ENCODE data around the gene MYO7B. TPM values are rescaled to one million over a fixed set of nuclear protein-coding genes. Genes with fewer than 3 reads are reported as not detected.

The MYO7B gene
- total RNA-seq, 2 experiments from 2014 or later, result 0.14 to 0.58 TPM

DNA sequence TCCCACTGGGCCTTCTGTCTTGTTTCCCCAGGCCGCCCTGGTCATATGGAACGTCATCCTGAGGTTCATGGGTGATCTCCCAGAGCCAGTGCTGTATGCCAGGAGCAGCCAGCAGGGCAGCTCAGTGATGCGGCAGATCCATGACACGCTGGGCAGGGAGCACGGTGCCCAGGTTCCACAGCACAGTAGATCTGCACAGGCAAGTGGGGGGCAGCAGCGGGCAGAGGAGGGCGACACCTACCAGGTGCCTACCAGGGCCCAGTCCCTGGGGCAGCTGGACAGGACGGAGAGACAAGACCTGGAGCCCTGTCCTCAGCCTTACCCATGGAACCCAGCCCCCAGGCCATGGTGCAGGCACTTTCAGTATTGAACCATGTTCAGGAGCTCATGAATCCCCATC, 74.3 kb downstream of the MYO7B start:
- Mint-ChIP-seq H3K27ac (no peak overlapping the region), H3K4me3 (no peak overlapping the region), H3K4me1 (ENCODE audit: low read depth) (no peaks in the 10 kb centered on the region), H3K9me3 (peaks cover 14% of the 10 kb centered on the region), H3K27me3 (peaks cover 1% of the 10 kb centered on the region), H3K36me3 (no peaks in the 10 kb centered on the region)
- DNase-seq, result no peak
- intact Hi-C loops (cut with micrococcal nuclease), result no loop called here
- POLR2A ChIA-PET, result no interaction called here
- CTCF ChIA-PET, result interaction anchor here (1.3 kb wide), 1 partner anchor 19 kb away, joined by 5 read pairs; no protein-coding TSS in a partner anchor

DNA sequence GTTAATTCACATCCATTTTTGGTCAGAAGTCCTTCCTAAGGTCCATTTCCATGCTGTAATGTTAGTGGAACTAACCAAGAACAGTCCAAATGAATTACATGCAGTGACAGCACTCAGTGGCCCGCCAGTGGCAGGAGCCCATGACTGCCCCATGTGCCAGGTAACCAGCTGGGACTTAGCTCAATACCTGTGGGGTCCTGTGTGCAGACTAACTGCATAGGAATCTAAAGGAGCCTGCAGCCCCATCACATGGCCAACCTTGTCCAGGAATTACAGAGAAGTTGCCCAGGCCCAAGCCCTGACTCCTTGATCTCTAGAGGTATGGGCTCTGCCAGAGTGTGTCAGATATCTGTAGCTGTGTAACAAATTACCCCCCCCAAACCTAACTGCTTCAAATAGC, 75.1 kb downstream of the MYO7B start:
- H3K36me3 Mint-ChIP-seq, result no peaks in the 10 kb centered on the region
- no peak overlapping the region for H3K4me3 Mint-ChIP-seq
- DNase-seq, result no peak
- ChIA-PET CTCF (interaction anchor here (2.0 kb wide), 1 partner anchor 19 kb away, joined by 5 read pairs; no protein-coding TSS in a partner anchor), POLR2A (no interaction called here)
- no peaks in the 10 kb centered on the region for H3K4me1 Mint-ChIP-seq (ENCODE audit: low read depth)
- no peak overlapping the region for H3K27ac Mint-ChIP-seq
- intact Hi-C loops (cut with micrococcal nuclease), result no loop called here
- H3K9me3 Mint-ChIP-seq, result peaks cover 14% of the 10 kb centered on the region
- H3K27me3 Mint-ChIP-seq, result peaks cover 1% of the 10 kb centered on the region

DNA sequence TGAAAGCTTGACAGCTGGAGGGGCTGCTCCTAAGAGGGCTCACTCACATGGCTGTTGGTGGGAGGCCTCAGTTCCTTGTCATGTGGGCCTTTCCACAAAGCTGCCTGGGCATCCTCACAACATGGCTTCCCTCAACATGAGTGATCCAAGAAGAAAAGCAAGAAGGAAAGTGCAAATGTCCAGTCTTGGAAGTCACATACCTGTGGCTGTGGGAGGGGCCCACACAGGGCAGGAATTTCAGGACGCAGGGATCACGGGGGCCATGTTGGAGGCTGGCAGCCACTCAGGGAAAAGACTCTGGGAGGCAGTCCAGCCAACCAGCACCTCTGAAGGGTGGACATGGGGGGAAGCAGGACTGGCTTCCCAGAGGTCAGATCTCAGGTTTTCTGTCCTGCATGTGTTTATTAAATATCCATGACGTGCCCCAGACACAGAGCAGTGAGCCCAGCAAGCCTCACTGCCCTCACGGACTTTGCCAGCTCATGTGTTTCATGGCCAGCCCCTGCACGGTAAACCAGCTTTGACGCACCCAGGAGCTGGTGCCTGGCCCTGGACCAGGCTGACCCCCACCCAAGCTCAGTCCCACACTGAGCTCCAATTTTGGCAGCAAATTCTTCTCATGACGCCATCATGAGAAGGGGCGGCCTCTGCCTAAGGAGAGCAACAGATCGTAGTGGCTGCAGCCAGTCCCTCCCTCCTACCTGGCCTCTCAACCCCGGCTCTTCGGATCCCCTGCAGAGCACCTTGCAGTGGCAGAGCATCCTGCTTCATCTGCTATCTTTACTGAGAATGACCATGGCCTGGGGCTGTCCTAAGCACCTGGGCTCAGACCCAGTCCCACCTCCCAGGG, 75.8 kb downstream of the MYO7B start:
- POLR2A ChIA-PET, result no interaction called here
- H3K9me3 Mint-ChIP-seq, result peaks cover 14% of the 10 kb centered on the region
- peaks cover 1% of the 10 kb centered on the region for H3K27me3 Mint-ChIP-seq

DNA sequence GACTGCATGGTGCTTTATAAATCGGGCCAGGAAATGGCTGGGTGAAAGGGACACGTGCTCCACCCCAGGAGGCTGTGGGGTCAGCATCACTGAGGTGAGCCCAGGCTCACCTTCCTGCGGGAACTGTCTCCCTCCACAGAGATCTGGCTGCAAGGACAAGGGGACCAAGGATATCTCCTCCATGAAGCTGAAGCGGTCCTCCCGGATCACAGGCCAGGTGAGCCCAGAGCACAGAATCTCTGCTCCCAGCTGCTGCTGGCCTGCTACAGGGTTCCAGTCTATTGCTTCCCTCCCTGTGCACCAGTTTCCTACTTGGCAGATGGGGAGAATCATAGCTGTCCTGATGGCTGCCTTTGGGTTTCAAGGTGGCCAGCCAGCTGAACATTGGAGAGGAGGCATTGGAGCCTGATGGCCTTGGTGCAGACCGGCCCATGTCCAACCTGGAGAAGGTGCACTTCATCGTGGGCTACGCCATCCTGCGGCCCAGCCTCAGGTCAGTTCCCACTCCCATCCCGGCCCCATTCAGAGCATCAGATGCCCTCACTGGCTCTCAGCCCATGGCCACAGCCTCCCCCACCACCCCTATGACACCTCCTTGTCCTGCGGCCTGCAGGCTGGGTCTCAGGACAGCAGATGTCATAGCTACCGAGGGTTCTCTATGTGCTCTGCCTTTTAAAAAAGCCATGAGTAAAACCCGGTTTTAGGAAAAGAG, 76.8 kb downstream of the MYO7B start:
- peaks cover 1% of the 10 kb centered on the region for H3K27me3 Mint-ChIP-seq
- no peak overlapping the region for H3K27ac Mint-ChIP-seq
- no peak overlapping the region for H3K4me3 Mint-ChIP-seq
- intact Hi-C loops (cut with micrococcal nuclease), result no loop called here
- H3K9me3 Mint-ChIP-seq, result peaks cover 14% of the 10 kb centered on the region
- ChIA-PET CTCF (interaction anchor here (2.0 kb wide), 1 partner anchor 21 kb away, joined by 5 read pairs; no protein-coding TSS in a partner anchor), POLR2A (no interaction called here)
- H3K36me3 Mint-ChIP-seq, result no peaks in the 10 kb centered on the region
- no peaks in the 10 kb centered on the region for H3K4me1 Mint-ChIP-seq (ENCODE audit: low read depth)
- no peak for DNase-seq

More for the DNA sequence above, 75.8 kb downstream of the MYO7B start:
- H3K36me3 Mint-ChIP-seq, result no peaks in the 10 kb centered on the region
- H3K4me1 Mint-ChIP-seq (ENCODE audit: low read depth), result no peaks in the 10 kb centered on the region
- intact Hi-C loops (cut with micrococcal nuclease), result no loop called here
- no peak overlapping the region for H3K4me3 Mint-ChIP-seq
- no peak for DNase-seq
- no peak overlapping the region for H3K27ac Mint-ChIP-seq
- CTCF ChIA-PET, result interaction anchor here (2.0 kb wide), 1 partner anchor 20 kb away, joined by 5 read pairs; no protein-coding TSS in a partner anchor

DNA sequence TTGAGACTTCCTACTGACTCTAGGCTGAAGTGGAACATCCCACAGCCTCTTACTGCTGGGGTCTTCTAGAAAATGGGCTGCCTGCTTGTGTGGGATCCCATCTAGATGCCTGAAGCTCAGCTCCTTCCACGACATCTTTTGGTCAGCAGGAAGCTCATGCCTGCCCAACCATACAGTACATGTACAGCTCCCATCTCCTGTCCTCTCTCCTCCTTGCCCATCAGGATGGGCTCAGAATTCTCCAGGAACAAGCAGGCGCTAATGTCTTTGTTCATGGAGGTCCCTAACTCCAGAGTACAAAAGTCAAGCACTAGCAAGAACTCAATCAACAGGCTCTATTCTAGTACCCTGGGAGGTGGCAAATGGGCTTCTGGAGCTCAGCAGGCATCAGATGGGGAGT, 78.8 kb downstream of the MYO7B start:
- no peak overlapping the region for H3K27ac Mint-ChIP-seq
- no peaks in the 10 kb centered on the region for H3K36me3 Mint-ChIP-seq
- peaks cover 1% of the 10 kb centered on the region for H3K27me3 Mint-ChIP-seq
- DNase-seq, result no peak
- H3K4me3 Mint-ChIP-seq, result no peak overlapping the region
- H3K4me1 Mint-ChIP-seq (ENCODE audit: low read depth), result no peaks in the 10 kb centered on the region
- POLR2A ChIA-PET, result no interaction called here
- peaks cover 14% of the 10 kb centered on the region for H3K9me3 Mint-ChIP-seq
- CTCF ChIA-PET, result interaction anchor here (0.8 to 1.3 kb wide), 2 partner anchors 23 to 36 kb away, joined by 3 to 4 read pairs; no protein-coding TSS in a partner anchor
- intact Hi-C loops (cut with micrococcal nuclease), result no loop called here

DNA sequence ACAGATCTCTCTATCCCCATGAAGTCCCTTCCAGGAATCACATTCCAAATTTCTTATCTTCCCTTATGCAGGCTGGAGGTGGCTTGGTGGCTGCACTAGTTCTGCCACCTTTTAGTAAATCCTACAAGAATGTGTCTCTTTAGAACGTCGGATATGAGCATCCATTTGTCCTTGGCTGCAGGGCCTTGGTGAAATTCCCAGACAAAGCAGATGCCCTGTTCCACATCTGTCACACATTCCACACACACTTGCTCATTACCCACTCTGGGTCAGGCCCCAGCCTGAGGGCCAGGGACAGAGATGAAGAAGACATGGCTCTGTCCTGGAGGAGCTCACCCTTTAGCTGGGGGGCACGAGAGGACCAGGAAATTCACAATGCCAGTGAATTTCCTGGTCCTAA, 79.2 kb downstream of the MYO7B start:
- H3K4me1 Mint-ChIP-seq (ENCODE audit: low read depth), result no peaks in the 10 kb centered on the region
- H3K27ac Mint-ChIP-seq, result no peak overlapping the region
- H3K4me3 Mint-ChIP-seq, result no peak overlapping the region
- no peaks in the 10 kb centered on the region for H3K27me3 Mint-ChIP-seq
- CTCF ChIA-PET, result interaction anchor here (0.8 to 1.3 kb wide), 2 partner anchors 23 to 35 kb away, joined by 3 to 4 read pairs; no protein-coding TSS in a partner anchor
- POLR2A ChIA-PET, result no interaction called here
- DNase-seq, result no peak
- intact Hi-C loops (cut with micrococcal nuclease), result no loop called here
- H3K9me3 Mint-ChIP-seq, result peaks cover 14% of the 10 kb centered on the region
- no peaks in the 10 kb centered on the region for H3K36me3 Mint-ChIP-seq

DNA sequence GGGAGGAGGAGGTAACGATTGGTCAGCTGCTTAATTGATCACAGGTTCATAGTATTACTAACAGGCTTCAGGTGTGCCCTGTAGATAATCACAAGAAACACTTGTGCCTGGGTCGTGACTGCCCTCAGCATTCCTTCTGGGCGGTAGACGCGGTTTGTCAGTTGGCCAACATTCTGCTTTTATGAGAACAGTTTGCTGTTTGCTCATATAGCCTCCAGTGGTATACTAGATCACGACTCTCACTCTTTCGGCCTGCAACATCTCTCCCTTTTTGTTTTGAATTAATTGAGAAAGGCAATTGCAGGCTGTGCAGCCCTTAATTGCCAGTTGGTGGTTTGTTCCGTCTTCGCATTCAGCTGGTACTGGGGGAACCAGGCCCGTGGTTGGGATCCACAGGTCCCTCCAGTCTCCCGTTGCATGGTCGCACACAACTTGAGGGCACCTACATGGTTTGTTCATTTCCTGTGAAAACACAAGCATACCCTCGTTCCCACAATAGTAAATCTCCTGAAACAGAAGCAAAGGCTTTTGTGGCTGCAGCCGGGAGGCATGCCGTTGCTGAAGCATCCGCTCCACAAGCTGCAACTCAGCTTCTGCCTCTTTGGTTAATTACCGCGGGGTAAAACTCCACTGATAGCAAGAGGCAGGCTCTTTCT, 80.2 kb downstream of the MYO7B start:
- CTCF ChIA-PET, result no interaction called here
- DNase-seq, result no peak
- Mint-ChIP-seq H3K36me3 (no peaks in the 10 kb centered on the region), H3K9me3 (peaks cover 14% of the 10 kb centered on the region), H3K4me3 (no peak overlapping the region), H3K4me1 (ENCODE audit: low read depth) (no peaks in the 10 kb centered on the region), H3K27me3 (no peaks in the 10 kb centered on the region), H3K27ac (no peak overlapping the region)
- intact Hi-C loops (cut with micrococcal nuclease), result no loop called here
- POLR2A ChIA-PET, result no interaction called here

DNA sequence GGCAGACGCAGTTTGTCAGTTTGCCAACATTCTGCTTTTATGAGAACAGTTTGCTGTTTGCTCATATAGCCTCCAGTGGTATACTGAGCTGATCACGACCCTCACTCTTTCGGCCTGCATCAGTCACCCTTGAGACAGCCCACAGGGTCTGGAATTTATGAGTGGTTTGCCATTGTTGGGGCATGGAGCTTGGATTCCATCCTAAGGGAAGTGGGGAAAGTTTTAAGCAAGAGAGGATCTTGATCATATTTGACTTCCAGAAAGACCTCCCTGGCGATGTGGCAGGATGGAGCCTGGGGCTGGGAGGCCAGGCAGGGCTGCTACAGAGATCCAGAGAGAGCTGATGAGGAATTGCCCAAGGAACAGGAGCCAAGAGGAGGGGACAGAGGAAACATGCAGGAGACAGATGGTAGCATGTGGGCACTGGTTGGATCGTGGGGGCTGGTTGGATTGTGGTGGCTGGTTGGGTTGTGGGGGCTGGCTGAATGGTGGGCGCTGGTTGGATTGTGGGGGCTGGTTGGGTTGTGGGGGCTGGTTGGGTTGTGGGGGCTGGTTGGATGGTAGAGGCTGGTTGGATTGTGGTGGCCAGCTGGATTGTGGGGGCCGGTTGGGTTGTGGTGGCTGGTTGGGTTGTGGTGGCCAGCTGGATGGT, 83.2 kb downstream of the MYO7B start:
- Mint-ChIP-seq H3K9me3 (peaks cover 3% of the 10 kb centered on the region), H3K4me3 (no peak overlapping the region), H3K27me3 (no peaks in the 10 kb centered on the region), H3K4me1 (ENCODE audit: low read depth) (no peaks in the 10 kb centered on the region), H3K36me3 (no peaks in the 10 kb centered on the region), H3K27ac (no peak overlapping the region)
- intact Hi-C loops (cut with micrococcal nuclease), result no loop called here
- ChIA-PET POLR2A (no interaction called here), CTCF (no interaction called here)
- DNase-seq, result no peak

DNA sequence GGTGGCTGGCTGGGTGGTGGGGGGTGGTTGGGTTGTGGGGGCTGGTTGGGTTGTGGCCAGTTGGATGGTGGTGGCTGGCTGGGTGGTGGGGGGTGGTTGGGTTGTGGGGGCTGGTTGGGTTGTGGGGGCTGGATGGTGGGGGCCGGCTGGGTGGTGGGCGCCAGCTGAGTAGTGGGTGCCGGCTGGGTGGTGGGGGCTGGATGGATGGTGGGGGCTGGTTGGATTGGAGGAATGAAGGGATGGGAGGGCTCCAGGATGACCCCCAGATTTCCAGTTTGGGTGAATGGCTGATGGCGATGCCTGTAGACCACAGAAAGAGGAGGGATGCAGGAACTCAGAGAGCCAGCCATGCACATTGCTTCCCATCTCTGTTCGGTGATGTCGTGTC, 83.7 kb downstream of the MYO7B start:
- no peaks in the 10 kb centered on the region for H3K36me3 Mint-ChIP-seq
- no peak overlapping the region for H3K27ac Mint-ChIP-seq
- POLR2A ChIA-PET, result no interaction called here
- no peaks in the 10 kb centered on the region for H3K9me3 Mint-ChIP-seq
- CTCF ChIA-PET, result no interaction called here
- H3K4me3 Mint-ChIP-seq, result no peak overlapping the region
- no peaks in the 10 kb centered on the region for H3K4me1 Mint-ChIP-seq (ENCODE audit: low read depth)
- intact Hi-C loops (cut with micrococcal nuclease), result no loop called here
- H3K27me3 Mint-ChIP-seq, result no peaks in the 10 kb centered on the region
- no peak for DNase-seq

DNA sequence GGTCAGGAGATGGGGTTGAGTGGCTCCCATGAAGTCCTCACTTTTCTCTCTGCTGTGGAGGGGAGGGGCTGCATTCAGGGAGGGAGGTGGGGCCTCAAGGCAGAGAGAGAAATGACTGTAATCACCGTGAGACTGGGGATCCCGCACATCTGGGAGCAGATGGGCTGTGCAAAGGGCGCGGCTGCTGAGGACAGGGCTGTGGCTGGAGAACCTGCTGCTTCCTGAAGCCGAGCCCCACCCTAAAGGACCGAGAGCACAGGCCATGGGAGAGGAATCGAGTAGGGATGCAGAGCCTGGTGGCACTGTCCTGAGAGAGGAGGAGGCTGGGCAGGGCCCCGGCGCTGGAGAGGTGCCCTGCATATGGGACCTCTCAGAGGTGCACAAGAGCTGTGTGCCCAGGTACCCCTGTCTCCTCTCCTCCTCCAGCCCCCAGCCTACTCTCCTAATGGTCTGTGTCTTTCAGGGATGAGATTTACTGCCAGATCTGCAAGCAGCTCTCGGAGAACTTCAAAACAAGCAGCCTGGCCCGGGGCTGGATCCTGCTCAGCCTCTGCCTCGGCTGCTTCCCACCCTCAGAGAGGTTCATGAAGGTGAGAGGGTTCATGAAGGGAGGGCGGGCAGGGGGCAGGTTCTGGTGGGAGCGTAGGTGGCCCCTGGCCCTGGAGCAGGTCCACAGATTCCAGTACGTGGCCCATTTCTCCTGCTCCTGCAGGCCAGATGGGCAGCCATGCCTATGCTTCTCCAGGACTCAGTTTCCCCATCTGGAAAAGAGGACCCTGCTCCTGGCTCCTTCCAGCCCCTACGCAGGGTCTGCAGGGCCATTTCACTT, 84.6 kb downstream of the MYO7B start:
- no peaks in the 10 kb centered on the region for H3K36me3 Mint-ChIP-seq
- intact Hi-C loops (cut with micrococcal nuclease), result no loop called here
- CTCF ChIA-PET, result no interaction called here
- H3K27me3 Mint-ChIP-seq, result no peaks in the 10 kb centered on the region
- POLR2A ChIA-PET, result no interaction called here
- no peak overlapping the region for H3K4me3 Mint-ChIP-seq
- DNase-seq, result no peak
- H3K27ac Mint-ChIP-seq, result no peak overlapping the region
- no peaks in the 10 kb centered on the region for H3K9me3 Mint-ChIP-seq
- no peaks in the 10 kb centered on the region for H3K4me1 Mint-ChIP-seq (ENCODE audit: low read depth)

DNA sequence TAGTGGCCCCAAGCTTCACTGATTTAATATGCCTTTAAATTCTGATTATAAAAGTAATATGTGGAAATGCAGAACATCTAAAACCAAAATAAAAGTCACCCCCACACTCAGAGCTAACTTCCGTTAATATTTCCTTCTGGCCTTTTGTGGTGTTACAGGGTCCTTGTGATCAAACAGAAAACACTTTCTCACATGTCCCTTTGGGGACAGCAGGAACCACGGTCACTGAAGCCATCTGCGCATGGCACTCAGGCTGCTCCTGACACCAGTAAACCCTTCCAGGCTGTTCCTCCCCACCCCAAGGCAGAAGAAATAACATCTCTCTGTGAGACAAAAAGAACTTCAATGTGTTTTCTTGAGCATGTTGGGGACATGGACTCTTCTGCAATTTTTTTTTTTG, 85.4 kb downstream of the MYO7B start:
- no peak overlapping the region for H3K27ac Mint-ChIP-seq
- no peaks in the 10 kb centered on the region for H3K27me3 Mint-ChIP-seq
- intact Hi-C loops (cut with micrococcal nuclease), result no loop called here
- POLR2A ChIA-PET, result no interaction called here
- DNase-seq, result no peak
- H3K4me3 Mint-ChIP-seq, result no peak overlapping the region
- CTCF ChIA-PET, result no interaction called here
- H3K36me3 Mint-ChIP-seq, result no peaks in the 10 kb centered on the region
- H3K4me1 Mint-ChIP-seq (ENCODE audit: low read depth), result no peaks in the 10 kb centered on the region
- H3K9me3 Mint-ChIP-seq, result no peaks in the 10 kb centered on the region

All from activated CD4-positive, alpha-beta memory T cell treated with anti-CD3 and anti-CD28 coated beads for 36 hours (primary cell).